ENCODE results near the gene ANGEL1. TPM values are rescaled to one million over a fixed set of nuclear protein-coding genes. Genes with fewer than 3 reads are reported as not detected.
A peak's percentile ranks its signal among the peaks of the same experiment; 100 is the strongest.

ANGEL1 gene
- total RNA-seq, 5 donors from 2014 or later (not counting 1 experiment from before 2014, with no cell fraction given): 15.4 to 33.7 (median 28.3) TPM

DNA sequence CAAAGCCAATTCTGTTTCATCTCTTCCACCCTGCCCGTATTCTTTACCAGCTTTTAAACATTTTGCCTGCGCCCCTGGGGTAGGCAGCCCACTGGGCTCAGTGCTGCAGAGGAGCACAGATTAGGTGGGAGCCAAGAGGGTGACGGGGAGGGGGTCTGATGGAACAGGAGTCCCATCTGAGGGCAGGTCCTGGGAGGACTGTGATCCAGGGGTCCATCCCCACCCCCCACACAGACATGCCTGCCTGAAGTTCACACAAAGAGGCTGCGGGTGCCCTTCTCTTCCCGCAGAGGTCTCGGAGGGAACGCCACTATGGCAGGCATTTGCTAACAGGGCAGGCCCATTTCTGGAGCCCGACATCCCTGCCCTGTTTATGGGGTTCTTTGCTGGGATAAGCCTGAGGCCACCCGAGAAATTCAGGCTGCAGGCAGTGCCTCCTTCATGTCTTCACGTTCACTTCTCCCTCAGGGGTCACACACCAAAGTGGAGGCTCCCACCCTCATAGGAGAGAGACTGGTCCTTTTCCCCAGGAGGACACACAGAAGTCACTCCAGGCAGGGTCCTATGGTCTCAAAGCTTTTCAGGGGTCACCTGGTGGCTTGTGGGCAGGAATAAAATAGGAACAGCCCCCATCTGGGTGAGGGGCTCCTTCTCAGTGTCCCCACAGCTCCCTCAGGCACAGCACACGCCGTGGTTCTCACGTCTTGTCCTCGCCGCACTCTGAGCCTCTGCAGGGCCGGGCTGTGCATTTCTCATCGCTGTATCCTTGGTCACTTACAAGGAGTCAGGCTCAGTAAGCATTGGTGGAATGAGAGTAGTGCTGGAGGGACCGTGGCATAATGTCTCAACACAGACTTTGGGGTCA lies 38.5 kb downstream of the ANGEL1 start:
- H3K4me1 ChIP-seq (ENCODE audit: control insufficient read depth in 1 of 2, extremely low read depth in 1 of 2, insufficient read depth in 2 of 2, low read length in 2 of 2): peaks cover 1 to 2% of the 10 kb centered on the region in 2 experiments
- DNase-seq (peak in 1 of 35 experiments; percentile 19), ATAC-seq (replicated peaks in 1 of 4) (no peak)
- Mint-ChIP-seq H3K4me1 (peaks cover 0 to 6% (median 2%) of the 10 kb centered on the region in 3 donors), H3K27ac (no peak overlapping the region), H3K27me3 (peaks cover 0 to 4% of the 10 kb centered on the region in 2 donors), H3K36me3 (no peaks in the 10 kb centered on the region), H3K4me3 (no peak overlapping the region), H3K9me3 (no peaks in the 10 kb centered on the region)
- peaks cover 0 to 22% of the 10 kb centered on the region in 2 experiments for H3K27me3 ChIP-seq (replicated peaks in 1 of 2; ENCODE audit: control insufficient read depth in 2 of 2, extremely low read depth in 1 of 2, insufficient read depth in 2 of 2, low read length in 1 of 2)
- no peak overlapping the region for H3K4me3 ChIP-seq (ENCODE audit: control insufficient read depth in 1 of 2, extremely low read depth in 1 of 2, low read length in 1 of 2)
- CTCF ChIA-PET: no interaction called here
- POLR2A ChIA-PET: no interaction called here
- no peak overlapping the region for H3K27ac ChIP-seq (ENCODE audit: low read length)
- no peaks in the 10 kb centered on the region for H3K9me3 ChIP-seq
- no peaks in the 10 kb centered on the region for H3K36me3 ChIP-seq (ENCODE audit: control insufficient read depth in 2 of 2, extremely low read depth in 1 of 2, insufficient read depth in 1 of 2, low read length in 1 of 2)
- 87% methylated on average over 14 of the region's 18 CpGs for WGBS (ENCODE audit: insufficient coverage)

DNA sequence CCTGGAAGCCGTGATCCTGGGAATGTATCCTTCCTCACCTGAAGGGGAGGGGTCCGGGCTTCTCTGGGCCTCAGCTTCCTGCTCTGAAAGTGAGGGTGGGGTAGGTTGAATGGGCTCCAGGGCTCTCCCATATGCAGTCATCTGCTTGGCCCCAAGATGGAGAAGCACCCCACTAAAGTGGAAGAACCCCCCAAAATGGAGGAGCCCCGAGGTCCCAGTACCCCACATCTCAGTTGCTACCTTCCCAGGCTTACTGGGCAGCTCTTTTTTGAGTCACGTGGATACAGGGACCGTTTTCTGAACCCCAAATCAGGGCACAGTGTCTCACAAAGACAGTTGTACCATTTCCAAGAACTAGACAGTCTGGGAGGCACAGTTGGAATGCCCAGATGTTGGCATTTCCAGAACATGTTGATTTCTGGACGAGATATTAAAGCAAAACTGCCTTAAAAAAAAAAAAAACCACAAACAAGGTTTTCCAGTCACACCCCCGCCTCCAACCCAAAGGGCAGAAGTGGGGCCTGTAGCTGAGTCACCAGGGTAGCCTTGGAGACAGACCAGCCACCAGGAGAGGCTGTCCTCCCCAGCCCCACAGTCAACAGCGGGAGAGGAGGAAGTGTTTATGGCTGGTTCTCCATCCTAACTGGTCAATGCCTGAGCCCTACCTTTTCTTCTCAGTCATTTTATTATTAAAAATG lies 39.3 kb downstream of the ANGEL1 start:
- H3K27ac Mint-ChIP-seq: no peak overlapping the region
- H3K9me3 Mint-ChIP-seq: no peaks in the 10 kb centered on the region
- H3K27me3 ChIP-seq (replicated peaks in 1 of 2; ENCODE audit: control insufficient read depth in 2 of 2, extremely low read depth in 1 of 2, insufficient read depth in 2 of 2, low read length in 1 of 2): peaks cover 0 to 22% of the 10 kb centered on the region in 2 experiments
- peak in 1 of 35 experiments; percentile 34 for DNase-seq
- no peak for ATAC-seq (replicated peaks in 1 of 4)
- no peaks in the 10 kb centered on the region for H3K36me3 ChIP-seq (ENCODE audit: control insufficient read depth in 2 of 2, extremely low read depth in 1 of 2, insufficient read depth in 1 of 2, low read length in 1 of 2)
- no peaks in the 10 kb centered on the region for H3K36me3 Mint-ChIP-seq
- H3K4me1 Mint-ChIP-seq: peaks cover 3 to 14% (median 11%) of the 10 kb centered on the region in 3 donors
- no peaks in the 10 kb centered on the region for H3K9me3 ChIP-seq
- ChIA-PET POLR2A (no interaction called here), CTCF (interaction anchor here in 1 of 2 donors (0.7 kb wide), 1 partner anchor 62 kb away, joined by 3 read pairs; no protein-coding TSS in a partner anchor)
- H3K4me3 ChIP-seq (ENCODE audit: control insufficient read depth in 1 of 2, extremely low read depth in 1 of 2, low read length in 1 of 2): no peak overlapping the region
- no peak overlapping the region for H3K4me3 Mint-ChIP-seq
- peaks cover 0 to 4% of the 10 kb centered on the region in 2 donors for H3K27me3 Mint-ChIP-seq
- no peak overlapping the region for H3K27ac ChIP-seq (ENCODE audit: low read length)
- peaks cover 9 to 11% of the 10 kb centered on the region in 2 experiments for H3K4me1 ChIP-seq (ENCODE audit: control insufficient read depth in 1 of 2, extremely low read depth in 1 of 2, insufficient read depth in 2 of 2, low read length in 2 of 2)
- WGBS (ENCODE audit: insufficient coverage): 53% methylated on average over 2 of the region's 8 CpGs

DNA sequence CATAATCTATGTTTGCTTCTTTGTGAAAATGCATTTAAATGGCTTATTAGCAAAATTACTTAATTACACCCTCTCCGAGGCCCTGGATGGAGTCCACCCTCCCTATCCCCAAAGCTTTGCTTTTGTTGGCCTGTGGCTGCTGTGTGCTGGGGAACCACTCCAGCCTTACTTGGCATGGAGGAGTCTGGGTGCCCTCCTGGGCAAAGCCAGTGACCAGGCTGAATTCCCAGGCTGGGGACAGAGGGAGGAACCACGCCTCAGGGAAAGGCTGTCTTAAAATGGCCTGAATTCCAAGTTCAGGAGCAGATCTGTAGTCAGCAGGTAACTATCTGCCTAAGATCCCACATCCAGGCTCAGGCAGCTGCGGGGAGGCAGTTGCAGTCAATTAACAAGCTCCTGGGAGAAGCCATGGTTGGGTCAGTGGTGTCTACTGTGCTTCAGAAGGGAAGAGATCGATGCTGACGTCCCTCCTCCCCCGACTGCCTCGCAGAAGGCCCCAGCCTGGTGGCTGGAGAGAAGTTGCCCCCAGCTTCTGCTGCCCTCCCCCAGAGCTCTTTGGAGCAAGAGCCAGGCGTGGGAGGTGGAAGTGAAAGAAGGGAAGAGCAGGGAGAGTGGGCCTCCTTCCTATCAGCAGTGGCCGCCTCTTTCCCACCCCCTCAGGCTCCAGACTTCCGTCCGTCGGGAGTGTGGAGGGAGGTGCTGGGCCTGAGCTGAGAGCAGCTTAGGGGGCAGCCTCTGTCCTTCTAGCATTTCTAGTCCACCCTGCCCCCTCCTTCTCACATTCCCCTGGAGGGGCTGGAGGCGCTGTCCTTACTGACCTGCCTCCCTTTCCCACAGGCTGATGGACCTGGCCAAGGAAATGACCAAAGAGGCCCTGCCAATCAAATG lies 40.1 kb downstream of the ANGEL1 start:
- CTCF ChIA-PET: interaction anchor here in 1 of 2 donors (0.7 kb wide), 1 partner anchor 61 kb away, joined by 3 read pairs; no protein-coding TSS in a partner anchor
- no peaks in the 10 kb centered on the region for H3K36me3 Mint-ChIP-seq
- peaks cover 0 to 22% of the 10 kb centered on the region in 2 experiments for H3K27me3 ChIP-seq (replicated peaks in 1 of 2; ENCODE audit: control insufficient read depth in 2 of 2, extremely low read depth in 1 of 2, insufficient read depth in 2 of 2, low read length in 1 of 2)
- POLR2A ChIA-PET: no interaction called here
- peaks cover 9 to 20% (median 18%) of the 10 kb centered on the region in 3 donors for H3K4me1 Mint-ChIP-seq
- H3K27ac Mint-ChIP-seq: no peak overlapping the region
- H3K27ac ChIP-seq (ENCODE audit: low read length): no peak overlapping the region
- H3K4me1 ChIP-seq (ENCODE audit: control insufficient read depth in 1 of 2, extremely low read depth in 1 of 2, insufficient read depth in 2 of 2, low read length in 2 of 2): peaks cover 9 to 19% of the 10 kb centered on the region in 2 experiments
- peaks cover 0 to 4% of the 10 kb centered on the region in 2 donors for H3K27me3 Mint-ChIP-seq
- DNase-seq (no peak), ATAC-seq (replicated peaks in 1 of 4) (no peak)
- no peak overlapping the region for H3K4me3 Mint-ChIP-seq
- no peaks in the 10 kb centered on the region for H3K9me3 Mint-ChIP-seq
- no peaks in the 10 kb centered on the region for H3K9me3 ChIP-seq
- 93% methylated on average over 4 of the region's 13 CpGs for WGBS (ENCODE audit: insufficient coverage)
- H3K36me3 ChIP-seq (ENCODE audit: control insufficient read depth in 2 of 2, extremely low read depth in 1 of 2, insufficient read depth in 1 of 2, low read length in 1 of 2): no peaks in the 10 kb centered on the region
- H3K4me3 ChIP-seq (ENCODE audit: control insufficient read depth in 1 of 2, extremely low read depth in 1 of 2, low read length in 1 of 2): no peak overlapping the region

DNA sequence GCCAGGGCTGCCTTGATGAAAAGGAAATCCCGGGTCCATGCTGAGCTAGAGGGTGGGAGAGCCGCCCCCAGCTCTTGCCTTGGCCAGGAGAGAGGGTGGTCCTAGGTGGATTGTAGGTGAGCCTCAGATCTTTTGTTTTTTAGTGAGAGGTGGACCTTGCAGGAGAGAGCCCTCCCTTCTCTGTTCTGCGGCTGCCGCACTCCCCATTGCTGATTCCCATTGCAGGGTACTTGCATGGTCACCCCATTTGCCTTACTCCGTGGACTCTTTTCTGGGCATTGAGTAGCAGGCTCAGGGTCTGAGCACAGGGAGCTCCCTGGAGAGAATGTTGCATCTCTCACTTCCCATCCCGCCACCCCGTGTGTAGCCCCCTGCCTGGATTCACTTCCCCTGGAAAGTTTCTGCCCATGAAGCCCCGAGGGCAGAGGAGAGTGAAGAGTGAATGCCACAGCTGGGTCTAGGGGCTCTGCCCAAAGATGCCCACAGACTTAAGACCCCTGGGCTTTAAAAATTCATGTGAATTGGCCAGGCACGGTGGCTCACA lies 41.2 kb downstream of the ANGEL1 start:
- H3K27ac ChIP-seq (ENCODE audit: low read length): no peak overlapping the region
- no peaks in the 10 kb centered on the region for H3K9me3 Mint-ChIP-seq
- H3K4me3 ChIP-seq (ENCODE audit: control insufficient read depth in 1 of 2, extremely low read depth in 1 of 2, low read length in 1 of 2): no peak overlapping the region
- CTCF ChIA-PET: no interaction called here
- H3K4me1 ChIP-seq (ENCODE audit: control insufficient read depth in 1 of 2, extremely low read depth in 1 of 2, insufficient read depth in 2 of 2, low read length in 2 of 2): peaks cover 9 to 19% of the 10 kb centered on the region in 2 experiments
- H3K36me3 ChIP-seq (ENCODE audit: control insufficient read depth in 2 of 2, extremely low read depth in 1 of 2, insufficient read depth in 1 of 2, low read length in 1 of 2): no peaks in the 10 kb centered on the region
- peak in 1 of 35 experiments; percentile 11 for DNase-seq
- H3K27me3 Mint-ChIP-seq: peaks cover 0 to 4% of the 10 kb centered on the region in 2 donors
- H3K4me1 Mint-ChIP-seq: peaks cover 9 to 20% (median 17%) of the 10 kb centered on the region in 3 donors
- no peak overlapping the region for H3K27ac Mint-ChIP-seq
- 80% methylated on average over 2 of the region's 9 CpGs for WGBS (ENCODE audit: insufficient coverage)
- H3K4me3 Mint-ChIP-seq: no peak overlapping the region
- ATAC-seq (replicated peaks in 1 of 4): no peak
- POLR2A ChIA-PET: interaction anchor here in 1 of 2 donors (0.5 kb wide), 1 partner anchor 195 kb away, joined by 5 read pairs; no protein-coding TSS in a partner anchor
- no peaks in the 10 kb centered on the region for H3K36me3 Mint-ChIP-seq
- H3K27me3 ChIP-seq (replicated peaks in 1 of 2; ENCODE audit: control insufficient read depth in 2 of 2, extremely low read depth in 1 of 2, insufficient read depth in 2 of 2, low read length in 1 of 2): peaks cover 0 to 22% of the 10 kb centered on the region in 2 experiments
- no peaks in the 10 kb centered on the region for H3K9me3 ChIP-seq

DNA sequence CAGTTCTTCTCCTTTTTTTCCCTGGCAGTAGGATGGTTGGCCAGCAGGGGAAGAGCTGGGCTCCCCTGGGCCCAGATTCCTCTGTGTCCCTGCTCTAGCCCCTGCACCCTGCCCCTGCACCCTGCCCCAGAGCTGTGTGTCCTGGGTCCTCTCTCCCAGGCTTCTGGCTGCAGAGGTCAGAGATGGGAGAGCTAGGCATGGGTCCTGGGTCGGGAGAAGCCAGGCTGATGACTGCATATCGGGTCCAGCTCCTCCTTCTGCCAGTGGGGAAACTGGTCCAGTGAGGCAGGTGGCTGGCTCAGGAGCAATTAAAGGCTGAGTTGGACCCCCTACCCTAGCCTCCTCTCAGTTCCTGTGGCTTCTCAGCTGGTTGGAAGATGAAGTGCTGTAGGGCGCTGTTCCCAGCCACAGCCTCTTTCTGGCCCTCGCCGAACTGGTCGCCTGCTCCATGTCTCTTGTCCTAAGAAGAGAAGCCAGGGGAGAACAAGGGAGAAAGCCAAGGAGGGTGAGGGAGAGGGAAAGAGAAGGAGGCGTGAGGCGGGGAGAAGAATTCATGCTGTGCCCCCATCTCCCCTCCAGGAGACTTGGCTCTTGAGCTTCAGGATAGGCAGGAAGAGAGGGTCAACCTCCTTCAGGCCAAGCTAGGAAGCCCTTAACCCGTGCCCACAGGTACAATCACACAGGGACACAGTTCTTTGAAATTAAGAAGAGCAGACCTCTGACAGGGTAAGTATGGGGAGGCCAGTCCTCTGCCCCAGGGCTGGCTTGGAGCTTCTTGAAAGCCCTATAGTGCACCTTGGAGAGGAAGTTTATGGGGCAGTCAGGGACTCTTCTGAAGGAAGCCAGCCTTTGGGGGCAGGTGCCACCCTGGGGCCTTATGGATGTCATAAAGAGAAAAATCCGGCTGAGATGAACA lies 41.9 kb downstream of the ANGEL1 start:
- H3K4me3 ChIP-seq (ENCODE audit: control insufficient read depth in 1 of 2, extremely low read depth in 1 of 2, low read length in 1 of 2): no peak overlapping the region
- ChIA-PET POLR2A (interaction anchor here in 1 of 2 donors (0.5 kb wide), 1 partner anchor 196 kb away, joined by 5 read pairs; no protein-coding TSS in a partner anchor), CTCF (interaction anchor here in 1 of 2 donors (0.7 kb wide), 1 partner anchor 125 kb away, joined by 3 read pairs; no protein-coding TSS in a partner anchor)
- H3K36me3 Mint-ChIP-seq: no peaks in the 10 kb centered on the region
- H3K27ac ChIP-seq (ENCODE audit: low read length): no peak overlapping the region
- H3K4me3 Mint-ChIP-seq: no peak overlapping the region
- no peak overlapping the region for H3K27ac Mint-ChIP-seq
- H3K27me3 Mint-ChIP-seq: peaks cover 0 to 5% of the 10 kb centered on the region in 2 donors
- WGBS (ENCODE audit: insufficient coverage): no CpG with 5 or more reads among the region's 10 CpGs
- H3K36me3 ChIP-seq (ENCODE audit: control insufficient read depth in 2 of 2, extremely low read depth in 1 of 2, insufficient read depth in 1 of 2, low read length in 1 of 2): no peaks in the 10 kb centered on the region
- no peaks in the 10 kb centered on the region for H3K9me3 Mint-ChIP-seq
- DNase-seq: peak in 1 of 35 experiments; percentile 2
- H3K4me1 ChIP-seq (ENCODE audit: control insufficient read depth in 1 of 2, extremely low read depth in 1 of 2, insufficient read depth in 2 of 2, low read length in 2 of 2): peaks cover 9 to 19% of the 10 kb centered on the region in 2 experiments
- ATAC-seq (replicated peaks in 1 of 4): no peak
- peaks cover 9 to 20% (median 17%) of the 10 kb centered on the region in 3 donors for H3K4me1 Mint-ChIP-seq
- peaks cover 0 to 22% of the 10 kb centered on the region in 2 experiments for H3K27me3 ChIP-seq (replicated peaks in 1 of 2; ENCODE audit: control insufficient read depth in 2 of 2, extremely low read depth in 1 of 2, insufficient read depth in 2 of 2, low read length in 1 of 2)
- no peaks in the 10 kb centered on the region for H3K9me3 ChIP-seq
